Stimulated activated CD8-positive, alpha-beta memory T cell treated with anti-CD3 and anti-CD28 coated beads, Interleukin-12 subunit alpha, Interleukin-12 subunit beta, amount 100 ng/mL, for 4 hours (primary cell): ENCODE measurements around the gene DCBLD1.

Experiments
- DNase-seq: peaks from one replicate; pipeline ENCODE4 v3.0.0-alpha.2; 2020; ENCODE audit warnings: low read depth

The DCBLD1 gene

DNA sequence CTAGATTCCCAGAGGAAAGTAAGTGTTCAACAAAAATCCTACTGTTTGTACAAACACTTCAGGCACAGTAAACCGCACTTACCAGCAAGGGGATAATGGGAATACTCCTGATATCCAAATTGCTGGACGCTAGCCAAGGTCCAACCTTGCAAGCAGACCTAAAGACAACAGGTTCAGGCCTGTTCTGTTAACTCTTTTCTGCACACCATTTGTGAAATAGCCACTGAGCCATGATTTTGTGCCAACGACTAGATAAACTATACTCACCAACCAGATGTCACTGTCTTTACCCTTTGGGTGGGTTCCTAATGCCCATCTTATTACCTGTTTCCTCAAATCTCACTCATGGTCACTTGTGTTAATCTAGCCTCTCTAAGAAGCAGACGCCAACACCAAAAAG is 76.3 kb downstream of the DCBLD1 start:
- no peak for DNase-seq

DNA sequence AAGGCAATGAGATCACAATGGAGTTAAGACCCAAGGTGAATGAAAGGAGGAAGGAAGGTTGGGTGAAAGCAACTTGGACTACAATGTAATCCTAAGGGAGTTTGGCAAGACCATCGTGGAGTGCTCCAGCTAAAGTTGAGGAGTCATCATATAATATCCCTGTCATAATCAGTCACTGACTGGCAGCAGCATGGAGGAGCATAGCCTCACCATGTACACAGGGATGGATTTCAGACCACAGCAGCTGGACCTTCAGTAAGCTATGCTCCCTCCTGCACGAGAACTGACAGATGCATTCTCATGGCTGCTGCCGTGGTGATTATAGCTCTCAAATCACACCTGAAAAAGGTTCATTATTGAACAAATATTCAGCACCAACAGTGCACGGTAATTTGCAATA is 76.8 kb downstream of the DCBLD1 start:
- no peak for DNase-seq

DNA sequence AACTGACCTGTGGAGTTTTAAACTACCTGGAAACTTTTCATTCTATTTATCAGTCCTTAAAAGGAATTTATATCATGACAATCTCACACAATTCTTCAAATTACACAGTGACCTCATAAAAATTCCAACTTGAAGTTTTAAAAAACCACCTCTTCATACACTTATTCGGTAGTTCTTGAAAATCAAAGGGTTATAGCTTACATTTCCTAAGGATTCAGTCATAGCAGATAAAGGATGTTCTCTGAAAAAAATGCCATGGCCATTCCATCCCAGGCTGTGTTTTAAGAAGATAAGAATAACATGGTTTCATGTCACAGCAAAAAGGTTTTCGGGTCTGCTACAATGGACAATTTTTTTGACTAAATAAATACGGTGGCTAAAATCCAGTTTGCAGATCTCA is 78.7 kb downstream of the DCBLD1 start:
- no peak for DNase-seq

DNA sequence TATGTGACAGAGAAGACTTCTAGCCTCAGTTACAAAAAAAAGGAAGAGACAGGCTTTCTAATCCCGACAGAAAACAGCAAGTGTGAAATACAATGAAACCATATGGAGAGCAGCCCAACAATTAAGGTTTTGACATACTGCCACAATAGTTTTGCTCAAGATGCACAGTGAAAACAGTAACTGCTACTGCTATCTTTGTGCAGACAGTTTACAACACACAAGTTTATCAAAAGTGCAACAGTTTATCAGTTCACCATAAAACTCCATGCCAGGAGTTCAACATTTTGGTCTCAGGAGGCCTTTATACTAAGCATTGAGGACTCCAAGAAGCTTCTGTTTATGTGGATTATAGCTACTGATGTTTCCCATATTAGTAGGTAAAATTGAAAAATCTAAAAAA is 82.2 kb downstream of the DCBLD1 start:
- DNase-seq: no peak

DNA sequence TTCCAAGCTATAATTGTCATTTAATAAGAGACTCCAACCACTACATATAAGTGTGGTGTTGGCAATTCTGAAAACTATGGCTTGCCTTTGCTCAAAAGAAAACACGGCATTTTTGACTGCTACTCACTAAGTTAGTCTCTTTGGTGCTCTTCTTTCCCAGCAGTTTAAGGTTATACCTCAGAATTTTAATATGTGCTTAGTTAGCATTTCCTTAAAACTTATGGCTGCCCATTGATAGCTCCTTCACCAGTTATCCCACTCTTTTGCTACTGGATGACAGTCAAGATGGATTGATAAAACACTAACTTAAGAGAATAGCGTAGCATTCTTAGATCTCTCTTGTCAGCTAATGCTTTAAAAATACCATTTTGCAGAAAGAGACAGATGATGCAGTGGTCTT is 85.8 kb downstream of the DCBLD1 start:
- DNase-seq: no peak

DNA sequence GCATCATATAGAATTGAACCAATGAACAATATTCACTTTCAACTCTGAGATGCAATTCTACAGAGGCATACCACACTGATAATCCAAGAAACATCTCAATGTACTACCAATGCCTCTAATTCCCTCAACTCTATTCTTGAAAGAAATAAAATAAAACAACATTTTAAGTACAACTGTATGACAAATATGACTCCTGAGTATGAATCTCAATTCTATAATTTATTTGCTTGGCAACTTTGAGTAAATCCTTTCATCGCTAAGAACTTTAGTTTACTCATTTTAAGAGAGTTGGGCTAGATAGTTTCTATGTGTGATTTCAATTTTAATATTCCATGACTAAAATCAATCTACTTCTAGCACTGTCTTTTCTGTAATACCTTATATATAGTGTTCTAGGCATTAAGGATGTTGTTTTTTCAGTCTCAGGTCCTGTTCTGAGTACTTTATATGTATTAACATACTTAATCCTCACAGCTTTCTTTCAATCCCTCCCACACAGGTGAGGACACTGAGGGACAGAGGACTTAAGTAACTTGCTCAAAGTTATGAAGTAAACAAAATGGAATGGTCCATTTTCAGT is 86.4 kb downstream of the DCBLD1 start:
- DNase-seq: no peak

DNA sequence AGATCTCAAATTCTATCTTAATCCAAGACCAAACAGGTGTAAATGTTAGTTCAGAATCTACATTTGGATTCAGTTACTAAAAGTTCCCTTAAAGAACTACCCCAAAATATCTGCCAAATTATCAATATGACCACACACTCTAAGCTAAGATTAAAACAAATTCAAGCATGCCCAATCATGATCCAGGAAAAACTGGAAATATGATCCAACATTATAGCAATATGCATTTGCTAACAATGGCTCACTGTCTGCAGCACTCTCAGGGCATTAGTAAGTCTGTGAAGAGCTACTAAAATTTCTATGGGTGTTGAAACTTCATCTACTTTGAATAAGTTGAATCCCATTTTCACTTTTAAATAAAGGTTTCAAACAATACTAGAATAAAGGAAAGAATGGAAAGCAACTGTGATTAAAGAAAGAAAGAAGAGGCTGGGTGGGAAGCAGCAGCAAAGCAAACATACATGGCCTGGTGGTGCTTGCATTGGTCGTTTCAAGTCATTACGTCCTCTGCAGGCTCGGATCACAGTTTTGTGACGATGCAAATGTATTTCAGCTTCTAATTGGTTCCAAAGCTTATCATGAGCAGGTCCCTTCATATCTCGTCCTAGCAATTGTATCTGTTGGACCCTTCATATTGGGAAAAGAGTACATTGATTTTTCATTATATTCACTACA is 90.7 kb downstream of the DCBLD1 start:
- DNase-seq: no peak

DNA sequence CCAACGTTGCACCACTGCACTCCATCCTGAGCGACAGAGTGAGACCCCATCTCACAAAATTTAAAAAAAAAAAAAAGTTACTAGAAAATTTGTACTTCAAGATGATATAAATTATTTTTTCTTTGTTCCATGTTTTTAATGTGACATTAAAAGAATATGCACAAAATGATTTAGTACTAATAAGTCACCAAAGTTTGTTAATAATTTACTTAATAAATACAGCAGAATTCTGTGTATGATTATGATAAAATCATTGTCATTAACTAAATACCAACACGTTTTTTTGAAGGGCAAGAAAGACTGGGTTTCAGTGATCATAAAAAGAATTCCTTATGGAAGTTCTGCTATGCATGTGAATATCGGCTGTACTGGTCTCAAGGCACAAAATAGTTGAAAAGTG is 91.7 kb downstream of the DCBLD1 start:
- no peak for DNase-seq

DNA sequence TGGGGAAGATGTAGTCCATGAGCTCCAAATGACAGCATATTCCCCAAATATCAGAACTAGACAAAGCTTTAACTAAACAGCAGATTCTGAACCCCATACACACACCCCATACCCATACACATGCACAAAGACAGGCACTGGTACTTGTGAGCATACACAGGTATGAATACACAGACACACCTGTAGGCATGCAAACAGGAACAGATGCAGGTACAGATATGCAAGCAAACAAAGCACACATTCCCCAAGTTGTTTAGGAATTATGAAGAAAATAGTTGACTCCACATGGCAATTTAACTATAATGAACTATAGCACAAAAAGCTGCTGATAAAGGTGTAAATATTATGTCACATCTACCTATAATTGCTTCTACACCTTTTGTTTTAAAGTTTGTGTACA is 103.2 kb downstream of the DCBLD1 start:
- no peak for DNase-seq

DNA sequence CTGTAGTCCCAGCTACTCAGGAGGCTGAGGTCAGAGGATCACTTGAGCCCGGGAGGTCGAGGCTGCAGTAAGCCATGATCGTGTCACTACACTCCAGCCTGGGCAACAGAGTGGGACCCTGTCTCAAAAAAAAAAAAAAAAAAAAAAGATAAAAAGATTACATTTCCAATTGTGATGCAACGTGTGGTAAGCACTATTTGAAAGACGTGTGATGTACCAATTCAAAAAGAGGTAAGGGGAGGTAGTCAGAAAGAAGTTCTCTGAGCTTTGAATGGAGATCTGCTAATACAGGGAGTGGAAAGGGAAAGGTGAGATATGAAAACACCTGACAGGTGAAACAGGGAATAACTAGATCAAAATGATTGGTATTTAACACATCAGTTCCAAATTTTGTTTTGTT is 108.0 kb downstream of the DCBLD1 start:
- no peak for DNase-seq

DNA sequence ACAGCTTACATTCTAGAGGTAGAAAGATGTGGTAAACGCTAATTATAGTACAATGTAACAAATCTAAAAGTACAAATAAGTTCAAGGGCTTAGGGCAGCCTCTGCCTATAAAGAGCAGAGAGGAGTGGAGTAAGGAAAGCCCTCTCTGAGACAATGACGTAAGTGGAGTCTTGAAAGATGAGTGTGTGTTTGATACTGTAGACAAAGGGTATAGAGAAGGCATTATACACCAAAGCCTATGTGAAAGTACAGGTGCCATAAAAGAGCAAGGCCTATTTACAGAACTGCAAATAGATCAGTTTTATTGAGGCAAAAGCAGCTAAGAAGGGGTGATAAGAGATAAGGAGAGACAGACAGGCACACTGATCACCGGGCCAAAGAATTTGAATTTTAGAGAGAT is 108.9 kb downstream of the DCBLD1 start:
- no peak for DNase-seq

DNA sequence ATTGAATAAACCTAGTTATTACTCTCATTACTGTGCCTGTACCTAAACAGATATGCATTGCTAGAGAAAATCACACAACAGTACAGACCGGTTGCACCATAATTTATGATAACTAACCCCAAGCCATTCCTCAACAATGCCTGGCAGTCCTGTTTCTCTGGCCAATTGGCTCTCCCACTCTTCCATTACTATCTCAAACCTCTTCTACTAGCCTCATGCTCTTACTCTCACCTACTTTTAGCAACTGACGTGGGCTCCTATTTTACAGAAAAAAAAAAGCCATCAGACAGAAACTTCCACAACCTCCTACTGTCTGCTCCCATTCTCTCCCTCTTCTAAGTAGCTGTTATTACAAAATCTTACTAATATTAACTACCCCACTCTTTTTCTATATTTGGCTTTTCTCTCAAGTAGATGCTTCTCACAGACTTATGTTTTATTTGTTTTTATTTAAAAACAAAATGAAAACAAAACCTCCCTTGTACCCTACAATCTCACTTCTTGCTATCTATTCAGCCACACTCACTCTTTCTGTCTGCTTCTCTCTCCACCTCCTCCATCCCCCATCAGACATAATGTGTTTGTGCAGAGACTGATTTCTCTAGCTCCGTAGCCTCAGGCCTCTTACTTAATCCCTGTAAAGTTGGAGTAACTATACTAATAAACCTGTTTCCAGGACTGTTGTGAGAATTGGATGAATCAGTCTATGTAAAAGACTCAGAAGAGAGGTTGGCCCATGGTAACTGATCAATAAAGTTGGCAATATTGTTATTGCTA is 110.7 kb downstream of the DCBLD1 start:
- DNase-seq: no peak

DNA sequence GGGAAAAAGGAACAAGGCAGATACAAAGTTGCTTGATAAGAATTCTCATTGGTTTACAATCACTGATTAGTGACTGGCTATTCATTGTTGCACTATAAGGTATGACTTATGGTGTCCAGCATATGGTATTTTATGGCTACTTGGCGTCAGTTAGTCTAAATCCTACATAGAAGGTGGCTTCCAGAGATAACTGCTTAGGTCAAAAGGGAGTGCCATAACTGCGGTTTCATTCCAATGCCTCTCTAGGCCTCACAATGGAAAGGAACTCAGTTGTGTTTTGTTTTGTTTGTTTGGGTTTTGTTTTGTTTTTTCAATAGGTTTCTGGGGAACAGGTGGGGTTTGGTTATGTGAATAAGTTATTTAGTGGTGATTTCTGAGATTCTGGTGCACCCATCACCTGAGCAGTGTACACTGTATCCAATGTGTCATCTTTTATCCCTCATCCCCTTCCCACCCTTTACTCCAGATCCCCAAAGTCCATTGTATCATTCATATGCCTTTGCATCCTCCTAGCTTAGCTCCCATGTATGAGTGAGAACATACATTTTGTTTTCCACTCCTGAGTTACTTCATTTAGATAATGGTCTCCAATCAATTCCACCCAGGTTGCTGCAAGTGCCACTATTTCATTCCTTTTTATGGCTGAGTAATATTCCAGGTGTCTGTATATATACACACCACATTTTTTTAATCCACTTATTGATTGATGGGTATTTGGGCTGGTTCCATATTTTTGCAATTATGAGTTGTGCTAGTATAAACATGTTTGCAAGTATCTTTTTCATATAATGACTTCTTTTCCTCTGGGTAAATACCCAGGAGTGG is 112.8 kb downstream of the DCBLD1 start:
- no peak for DNase-seq

DNA sequence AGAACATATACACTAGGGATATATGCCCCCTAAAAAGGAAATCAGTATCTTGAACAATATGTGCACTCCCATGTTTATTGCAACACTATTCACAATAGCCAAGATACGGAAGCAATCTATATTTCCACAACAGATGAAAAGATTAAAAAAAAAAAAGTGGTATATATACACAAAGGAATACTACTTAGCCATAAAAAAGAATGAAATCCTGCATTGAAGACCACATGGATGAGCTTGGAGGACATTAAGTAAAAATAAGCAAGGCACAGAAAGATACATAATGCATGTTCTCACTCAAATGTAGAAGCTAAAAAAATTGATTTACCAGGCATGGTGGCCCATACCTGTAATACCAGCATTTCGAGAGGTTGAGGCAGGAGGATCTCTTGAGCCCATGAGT is 115.3 kb downstream of the DCBLD1 start:
- DNase-seq: no peak
